ENCODE measurements around the gene SPRY1.

SPRY1 gene

GRCh38 chr4:123365412-123365811 lies 31.2 kb upstream of the SPRY1 start:
- H3K4me1 ChIP-seq = no peaks in the 10 kb centered on the region
- H3K36me3 ChIP-seq = no peaks in the 10 kb centered on the region
- DNase-seq = no peak
- no peaks in the 10 kb centered on the region; the same call in 1 of the 2 replicates for H3K27me3 ChIP-seq
- TF ChIP-seq, protein P1, sequence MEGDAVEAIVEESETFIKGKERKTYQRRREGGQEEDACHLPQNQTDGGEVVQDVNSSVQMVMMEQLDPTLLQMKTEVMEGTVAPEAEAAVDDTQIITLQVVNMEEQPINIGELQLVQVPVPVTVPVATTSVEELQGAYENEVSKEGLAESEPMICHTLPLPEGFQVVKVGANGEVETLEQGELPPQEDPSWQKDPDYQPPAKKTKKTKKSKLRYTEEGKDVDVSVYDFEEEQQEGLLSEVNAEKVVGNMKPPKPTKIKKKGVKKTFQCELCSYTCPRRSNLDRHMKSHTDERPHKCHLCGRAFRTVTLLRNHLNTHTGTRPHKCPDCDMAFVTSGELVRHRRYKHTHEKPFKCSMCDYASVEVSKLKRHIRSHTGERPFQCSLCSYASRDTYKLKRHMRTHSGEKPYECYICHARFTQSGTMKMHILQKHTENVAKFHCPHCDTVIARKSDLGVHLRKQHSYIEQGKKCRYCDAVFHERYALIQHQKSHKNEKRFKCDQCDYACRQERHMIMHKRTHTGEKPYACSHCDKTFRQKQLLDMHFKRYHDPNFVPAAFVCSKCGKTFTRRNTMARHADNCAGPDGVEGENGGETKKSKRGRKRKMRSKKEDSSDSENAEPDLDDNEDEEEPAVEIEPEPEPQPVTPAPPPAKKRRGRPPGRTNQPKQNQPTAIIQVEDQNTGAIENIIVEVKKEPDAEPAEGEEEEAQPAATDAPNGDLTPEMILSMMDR (IDR thresholded peaks at IDR 0.05; ENCODE audit: low read depth, low read length) = no peak
- H3K4me3 ChIP-seq (ENCODE audit: low read depth, low read length) = no peak overlapping the region
- no peaks in the 10 kb centered on the region; the same call in 1 of the 2 replicates for H3K9me3 ChIP-seq

- H3K27me3 ChIP-seq = no peaks in the 10 kb centered on the region; the same call in 1 of the 2 replicates
- H3K36me3 ChIP-seq = no peaks in the 10 kb centered on the region
- DNase-seq = no peak
- H3K4me1 ChIP-seq = no peaks in the 10 kb centered on the region
- no peaks in the 10 kb centered on the region; the same call in 1 of the 2 replicates for H3K9me3 ChIP-seq
- TF ChIP-seq, protein P1 (IDR thresholded peaks at IDR 0.05; ENCODE audit: low read depth, low read length) = no peak
- H3K4me3 ChIP-seq (ENCODE audit: low read depth, low read length) = no peak overlapping the region
Measured at GRCh38 chr4:123366144-123366748, 30.3 kb upstream of the SPRY1 start.

- Histone ChIP-seq H3K4me3 (ENCODE audit: low read depth, low read length) (no peak overlapping the region), H3K27me3 (peaks cover 3% of the 10 kb centered on the region; the same call in 1 of the 2 replicates)
- DNase-seq = no peak
Measured at GRCh38 chr4:123378794-123379193, 17.8 kb upstream of the SPRY1 start.

DNA sequence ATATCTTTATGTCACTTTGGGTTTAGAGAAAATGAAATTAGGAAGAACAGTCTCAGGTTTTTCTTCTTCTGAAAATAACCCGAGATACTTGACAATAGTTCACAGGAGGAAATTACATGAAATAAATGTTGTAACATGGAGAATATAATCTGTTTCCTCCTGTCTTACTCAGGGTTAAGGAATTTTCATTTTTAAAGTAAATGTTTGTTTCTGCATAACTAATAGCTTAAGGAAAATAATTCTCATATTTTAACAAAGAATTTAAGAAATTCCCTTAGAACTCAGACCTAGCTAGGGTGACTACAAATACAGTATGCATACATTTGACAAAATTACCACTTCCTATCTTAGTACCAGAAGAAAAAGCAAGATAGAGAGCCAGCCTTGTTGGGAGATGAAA lies 17.2 kb upstream of the SPRY1 start:
- TF ChIP-seq, protein P1 (IDR thresholded peaks at IDR 0.05; ENCODE audit: low read depth, low read length) = no peak
- Histone ChIP-seq H3K4me1 (no peaks in the 10 kb centered on the region), H3K27me3 (peaks cover 3% of the 10 kb centered on the region; the same call in 1 of the 2 replicates), H3K36me3 (no peaks in the 10 kb centered on the region), H3K9me3 (no peaks in the 10 kb centered on the region), H3K4me3 (ENCODE audit: low read depth, low read length) (no peak overlapping the region)
- no peak for DNase-seq

More at GRCh38 chr4:123378794-123379193, 17.8 kb upstream of the SPRY1 start:
- no peaks in the 10 kb centered on the region for H3K9me3 ChIP-seq
- H3K4me1 ChIP-seq = no peaks in the 10 kb centered on the region
- no peaks in the 10 kb centered on the region for H3K36me3 ChIP-seq
- TF ChIP-seq, protein P1 (IDR thresholded peaks at IDR 0.05; ENCODE audit: low read depth, low read length) = no peak

GRCh38 chr4:123380728-123381716 lies 15.6 kb upstream of the SPRY1 start:
- Histone ChIP-seq H3K4me1 (no peaks in the 10 kb centered on the region), H3K9me3 (no peaks in the 10 kb centered on the region), H3K27me3 (peaks cover 3% of the 10 kb centered on the region; the same call in 1 of the 2 replicates), H3K36me3 (no peaks in the 10 kb centered on the region), H3K4me3 (ENCODE audit: low read depth, low read length) (no peak overlapping the region)
- TF ChIP-seq, protein P1 (IDR thresholded peaks at IDR 0.05; ENCODE audit: low read depth, low read length) = no peak
- no peak for DNase-seq
